Mucosa of rectum (tissue), 2 donors: ENCODE measurements around the gene DUSP22.
"Not testable (repeated sequence)": the region's sequence is repeated elsewhere in the genome, so short reads cannot be mapped to it uniquely, and the experiment has no call there.

ENCODE experiments used
- H3K27ac ChIP-seq, 2 donors: one replicate each; pipeline ENCODE4 v1.7.0; 2013; ENCODE audit warnings: inconsistent platforms in 2 of 2, low read depth in 2 of 2, low read length in 2 of 2
- H3K27me3 ChIP-seq, 2 donors: one replicate each; pipeline ENCODE4 v1.7.0; 2013; ENCODE audit warnings: low read length in 2 of 2; ENCODE audit not compliant: control insufficient read depth in 2 of 2, insufficient read depth in 2 of 2
- H3K36me3 ChIP-seq, 2 donors: one replicate each; pipeline ENCODE4 v1.7.0; 2013; ENCODE audit warnings: low read length in 2 of 2; ENCODE audit not compliant: control insufficient read depth in 2 of 2, insufficient read depth in 2 of 2
- H3K4me1 ChIP-seq, 2 donors: one replicate each; pipeline ENCODE4 v1.7.0; 2013; ENCODE audit warnings: low read length in 2 of 2, mild to moderate bottlenecking in 1 of 2; ENCODE audit not compliant: control insufficient read depth in 2 of 2, insufficient read depth in 2 of 2
- H3K4me3 ChIP-seq, 2 donors: one replicate each; pipeline ENCODE4 v1.7.0; 2013; ENCODE audit warnings: low read length in 2 of 2
- H3K9ac ChIP-seq, 2 donors: one replicate each; pipeline ENCODE4 v1.7.0; 2013; ENCODE audit warnings: low read length in 2 of 2, low read depth in 1 of 2, mild to moderate bottlenecking in 1 of 2
- H3K9me3 ChIP-seq, 2 donors: one replicate each; pipeline ENCODE4 v1.7.0; 2013; ENCODE audit warnings: low read length in 2 of 2; ENCODE audit not compliant: control insufficient read depth in 2 of 2
- donor health status: healthy.
- donor health status: Normal muscosa, but diverticular disease.

DUSP22 gene

DNA sequence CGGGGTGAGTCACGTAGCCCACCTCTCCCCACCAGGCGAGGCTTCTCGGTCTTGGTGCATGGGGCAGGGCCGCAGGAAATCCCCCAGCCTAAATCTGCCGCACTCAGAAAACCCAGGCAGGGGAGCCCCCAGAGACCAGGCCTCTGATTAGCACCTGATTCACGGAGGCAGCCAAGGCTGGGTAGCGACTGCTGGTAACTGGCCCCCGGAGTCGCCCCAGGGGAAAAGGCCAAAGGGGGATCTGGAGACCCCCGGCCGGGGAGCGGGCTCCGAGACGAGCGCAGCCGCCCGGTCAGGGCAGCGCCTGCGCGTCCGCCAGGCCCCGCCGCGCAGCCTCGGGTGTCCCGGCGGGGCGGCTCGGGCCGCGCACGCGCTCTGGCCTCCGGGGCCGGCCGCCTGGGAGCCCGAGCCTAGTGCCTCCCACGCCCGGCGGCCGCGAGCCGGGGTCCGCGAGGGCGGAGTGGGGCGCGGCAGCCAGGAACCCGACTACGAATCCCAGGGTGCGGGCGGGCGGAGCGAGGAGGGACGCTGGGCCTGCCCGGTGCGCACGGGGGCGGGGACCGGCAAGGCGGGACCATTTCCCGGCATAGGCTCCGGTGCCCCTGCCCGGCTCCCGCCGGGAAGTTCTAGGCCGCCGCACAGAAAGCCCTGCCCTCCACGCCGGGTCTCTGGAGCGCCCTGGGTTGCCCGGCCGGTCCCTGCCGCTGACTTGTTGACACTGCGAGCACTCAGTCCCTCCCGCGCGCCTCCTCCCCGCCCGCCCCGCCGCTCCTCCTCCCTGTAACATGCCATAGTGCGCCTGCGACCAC is at the start of gene DUSP22:
Gene DUSP22, plus strand, starts transcription at position 791 of the 809 bp plus-strand sequence. CDS start 53 bp downstream, outside the sequence.
- no peaks in the 10 kb centered on the region for H3K27me3 ChIP-seq
- peak within 1 kb of the TSS; percentile 74 to 88 for H3K4me3 ChIP-seq
- no peaks in the 10 kb centered on the region for H3K9me3 ChIP-seq
- no peaks in the 10 kb centered on the region for H3K36me3 ChIP-seq
- H3K27ac ChIP-seq: peak within 1 kb of the TSS; percentile 94 to 99
- peaks cover 10 to 20% of the 10 kb centered on the region in 2 donors for H3K4me1 ChIP-seq
- peak within 1 kb of the TSS; percentile 88 to 96 for H3K9ac ChIP-seq

GRCh38 chr6:246352-246751 is 45.9 kb upstream of the DUSP22 start:
- Histone ChIP-seq H3K36me3 (no peaks in the 10 kb centered on the region), H3K27me3 (no peaks in the 10 kb centered on the region), H3K4me1 (no peaks in the 10 kb centered on the region), H3K9ac (no peak overlapping the region), H3K9me3 (no peaks in the 10 kb centered on the region), H3K27ac (no peak overlapping the region), H3K4me3 (no peak overlapping the region)

GRCh38 chr6:247351-247750 is 44.9 kb upstream of the DUSP22 start:
- Histone ChIP-seq H3K4me3 (no peak overlapping the region), H3K4me1 (no peaks in the 10 kb centered on the region), H3K27ac (no peak overlapping the region), H3K36me3 (no peaks in the 10 kb centered on the region), H3K27me3 (no peaks in the 10 kb centered on the region), H3K9ac (no peak overlapping the region), H3K9me3 (no peaks in the 10 kb centered on the region)

- not testable (repeated sequence) for H3K9me3 ChIP-seq, H3K4me1 ChIP-seq, H3K4me3 ChIP-seq, H3K36me3 ChIP-seq, H3K9ac ChIP-seq, H3K27ac ChIP-seq, H3K27me3 ChIP-seq
Observed at GRCh38 chr6:248046-248445, 44.2 kb upstream of the DUSP22 start.

DNA sequence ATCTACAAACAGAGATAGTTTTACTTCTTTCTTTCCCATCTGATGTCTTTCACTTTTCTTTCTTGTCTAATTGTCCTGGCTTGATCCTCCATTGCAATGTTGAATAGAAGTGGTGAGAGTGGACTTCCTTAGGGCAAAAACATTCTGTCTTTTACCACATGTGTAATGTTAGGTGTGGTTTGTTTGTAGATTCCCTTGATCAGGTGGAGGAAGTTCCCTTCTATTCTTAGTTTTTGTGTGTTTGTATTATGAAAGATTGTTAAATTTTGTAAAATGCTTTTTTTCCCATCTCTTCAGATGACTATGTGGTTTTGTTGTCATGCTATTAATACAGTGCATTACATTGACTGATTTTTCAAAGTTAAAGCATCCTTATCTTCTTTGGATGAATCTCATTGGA is 41.6 kb upstream of the DUSP22 start:
- no peaks in the 10 kb centered on the region for H3K36me3 ChIP-seq
- no peak overlapping the region for H3K27ac ChIP-seq
- peaks cover 0 to 3% of the 10 kb centered on the region in 2 donors for H3K27me3 ChIP-seq
- no peaks in the 10 kb centered on the region for H3K9me3 ChIP-seq
- no peak overlapping the region for H3K9ac ChIP-seq
- no peak overlapping the region for H3K4me3 ChIP-seq
- H3K4me1 ChIP-seq: no peaks in the 10 kb centered on the region

DNA sequence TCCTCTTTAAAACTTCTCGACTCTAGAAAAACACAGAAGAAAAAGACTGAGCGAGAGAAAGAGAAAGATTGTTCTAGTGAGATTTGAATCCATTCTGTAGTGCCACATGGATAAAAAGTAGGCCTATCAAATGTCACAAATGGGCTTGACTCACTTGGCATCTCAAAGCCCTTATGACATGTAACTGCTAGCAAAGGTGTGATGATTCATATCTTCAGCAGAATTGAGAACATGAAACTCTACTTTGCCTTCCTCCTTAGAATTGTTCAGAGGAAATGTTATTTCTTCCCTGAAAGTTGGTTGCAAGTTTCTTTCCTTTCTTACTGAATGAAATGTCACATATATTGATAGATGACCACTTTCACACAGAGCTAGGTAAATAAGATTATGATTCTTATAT is 40.4 kb upstream of the DUSP22 start:
- no peaks in the 10 kb centered on the region for H3K36me3 ChIP-seq
- peaks cover 0 to 3% of the 10 kb centered on the region in 2 donors for H3K27me3 ChIP-seq
- no peaks in the 10 kb centered on the region for H3K4me1 ChIP-seq
- H3K4me3 ChIP-seq: no peak overlapping the region
- H3K9me3 ChIP-seq: no peaks in the 10 kb centered on the region
- no peak overlapping the region for H3K9ac ChIP-seq
- no peak overlapping the region for H3K27ac ChIP-seq

DNA sequence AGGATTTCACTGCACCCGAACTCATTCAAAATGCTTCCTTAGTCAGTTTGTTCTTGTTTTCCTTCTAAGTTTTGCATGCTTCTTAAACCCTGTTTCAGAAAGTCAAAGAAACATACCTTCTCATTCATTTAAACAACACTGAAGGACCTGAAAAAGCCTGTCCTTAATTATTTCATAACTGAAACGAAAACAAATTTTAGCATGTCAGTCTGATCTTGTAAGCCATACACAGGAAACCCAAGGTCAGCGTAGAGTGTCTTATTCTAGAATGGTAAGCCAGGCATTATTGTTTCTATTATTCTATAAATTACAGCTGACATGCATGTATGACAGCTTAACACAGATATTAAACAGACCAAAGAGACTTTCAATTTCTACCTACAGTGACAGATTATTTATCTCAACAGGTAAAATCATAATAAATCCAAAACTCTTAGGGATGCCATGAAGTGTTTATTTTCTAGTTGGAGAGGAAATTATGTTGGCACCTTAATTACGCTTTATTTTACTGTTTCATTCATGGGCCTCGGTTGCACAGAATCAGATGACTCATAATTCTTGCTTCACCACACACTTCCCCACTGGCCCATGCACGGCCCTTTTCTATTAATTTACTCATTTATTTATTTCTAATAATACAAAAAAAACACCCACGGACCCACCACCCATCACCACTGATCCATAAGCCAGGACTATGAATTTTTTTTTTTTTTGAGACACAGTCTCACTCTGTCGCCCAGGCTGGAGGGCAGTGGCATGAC is 39.3 kb upstream of the DUSP22 start:
- Histone ChIP-seq H3K27ac (no peak overlapping the region), H3K9ac (no peak overlapping the region), H3K4me1 (no peaks in the 10 kb centered on the region), H3K27me3 (peaks cover 0 to 3% of the 10 kb centered on the region in 2 donors), H3K9me3 (no peaks in the 10 kb centered on the region), H3K36me3 (no peaks in the 10 kb centered on the region), H3K4me3 (no peak overlapping the region)

GRCh38 chr6:254016-254415 is 38.3 kb upstream of the DUSP22 start:
- peaks cover 0 to 3% of the 10 kb centered on the region in 2 donors for H3K9me3 ChIP-seq
- no peak overlapping the region for H3K27ac ChIP-seq

GRCh38 chr6:255041-255750 is 37.1 kb upstream of the DUSP22 start:
- no peak overlapping the region for H3K27ac ChIP-seq

More at GRCh38 chr6:254016-254415, 38.3 kb upstream of the DUSP22 start:
- Histone ChIP-seq H3K4me3 (no peak overlapping the region), H3K27me3 (peaks cover 0 to 3% of the 10 kb centered on the region in 2 donors), H3K36me3 (no peaks in the 10 kb centered on the region), H3K9ac (no peak overlapping the region), H3K4me1 (no peaks in the 10 kb centered on the region)

GRCh38 chr6:255751-256083 is 36.6 kb upstream of the DUSP22 start:
- Histone ChIP-seq H3K27me3 (peaks cover 0 to 3% of the 10 kb centered on the region in 2 donors), H3K27ac (no peak overlapping the region), H3K9me3 (peaks cover 0 to 3% of the 10 kb centered on the region in 2 donors), H3K4me1 (no peaks in the 10 kb centered on the region), H3K9ac (no peak overlapping the region), H3K36me3 (no peaks in the 10 kb centered on the region), H3K4me3 (no peak overlapping the region)

More at GRCh38 chr6:255041-255750, 37.1 kb upstream of the DUSP22 start:
- Histone ChIP-seq H3K4me1 (no peaks in the 10 kb centered on the region), H3K9me3 (peaks cover 0 to 3% of the 10 kb centered on the region in 2 donors), H3K9ac (no peak overlapping the region), H3K4me3 (no peak overlapping the region), H3K27me3 (peaks cover 0 to 3% of the 10 kb centered on the region in 2 donors), H3K36me3 (no peaks in the 10 kb centered on the region)
